Thoracic aorta (tissue), 2 donors: ENCODE measurements around the gene MED12L. TPM values are rescaled to one million over a fixed set of nuclear protein-coding genes. Genes with fewer than 3 reads are reported as not detected.

ENCODE experiments used
- ATAC-seq: fragments of 150-250 bp; one replicate; pipeline ENCODE4 v1.8.0; 2017; ENCODE audit warnings: low read depth; ENCODE audit not compliant: insufficient number of reproducible peaks, low FRiP score
- DNase-seq: peaks from one replicate; pipeline ENCODE4 v3.0.0-alpha.2; 2020; ENCODE audit warnings: low spot score
- H3K27ac ChIP-seq, 2 donors: fragments of 200-600 bp; sonication (generic); 1 replicate in 1 of 2; 2 replicates in 1 of 2; pipeline ENCODE4 v1.5.1; 2016; ENCODE audit warnings: mild to moderate bottlenecking in 2 of 2, moderate library complexity in 2 of 2
- H3K27me3 ChIP-seq: fragments of 200-600 bp; sonication (generic); replicated peaks from 2 replicates; pipeline ENCODE4 v1.6.0; 2016; ENCODE audit warnings: mild to moderate bottlenecking; ENCODE audit not compliant: insufficient read depth
- H3K36me3 ChIP-seq: fragments of 200-600 bp; sonication (generic); one replicate; pipeline ENCODE4 v1.5.1; 2016
- H3K4me1 ChIP-seq, 2 donors: fragments of 200-600 bp; sonication (generic); 1 replicate in 1 of 2; 2 replicates in 1 of 2; pipeline versions ENCODE4 v1.5.1 to v1.6.0; 2016; ENCODE audit warnings: low read depth in 2 of 2, mild to moderate bottlenecking in 1 of 2; ENCODE audit not compliant: control insufficient read depth in 1 of 2
- H3K4me3 ChIP-seq: fragments of 200-600 bp; sonication (generic); 2 replicates; pipeline ENCODE4 v1.5.1; 2016; ENCODE audit warnings: mild to moderate bottlenecking
- H3K9me3 ChIP-seq: fragments of 200-600 bp; sonication (generic); 2 replicates; pipeline ENCODE4 v1.5.1; 2016
- CTCF ChIP-seq: fragments of 200-600 bp; sonication (generic); IDR thresholded peaks from one replicate; pipeline ENCODE4 v1.5.1; 2019; ENCODE audit warnings: antibody characterized with exemption
- total RNA-seq, 2 donors: library from RNA; depleted of rRNA; stranded (reverse); fragments of >200 nt; gene quantifications; one replicate each; pipeline versions ENCODE4 v1.1.0 to v1.2.3, GENCODE V29; 2016

Gene MED12L
- total RNA-seq, 2 donors from 2014 or later: 0.27 to 2.0 TPM

- H3K36me3 ChIP-seq: no peaks in the 10 kb centered on the region
- no peak overlapping the region for H3K4me3 ChIP-seq
- peaks cover 0 to 7% of the 10 kb centered on the region in 2 donors for H3K4me1 ChIP-seq
- no peaks in the 10 kb centered on the region for H3K27me3 ChIP-seq
- H3K9me3 ChIP-seq: no peaks in the 10 kb centered on the region
- TF ChIP-seq CTCF: no peak
- no peak overlapping the region for H3K27ac ChIP-seq
- DNase-seq (no peak), ATAC-seq (no peak)
These were observed 197.9 kb downstream of the MED12L start for GRCh38 chr3:151283387-151283786.

GRCh38 chr3:151283907-151284461, 198.5 kb downstream of the MED12L start:
- Histone ChIP-seq H3K27ac (no peak overlapping the region), H3K27me3 (no peaks in the 10 kb centered on the region), H3K4me1 (peaks cover 0 to 7% of the 10 kb centered on the region in 2 donors), H3K9me3 (no peaks in the 10 kb centered on the region), H3K4me3 (no peak overlapping the region), H3K36me3 (no peaks in the 10 kb centered on the region)
- ATAC-seq (peak; percentile 3), DNase-seq (no peak)
- no peak for TF ChIP-seq CTCF

GRCh38 chr3:151285940-151286339, 200.5 kb downstream of the MED12L start:
- no peaks in the 10 kb centered on the region for H3K36me3 ChIP-seq
- no peak overlapping the region for H3K4me3 ChIP-seq
- no peaks in the 10 kb centered on the region for H3K27me3 ChIP-seq
- ATAC-seq: no peak
- no peak for TF ChIP-seq CTCF
- H3K27ac ChIP-seq: no peak overlapping the region
- H3K9me3 ChIP-seq: no peaks in the 10 kb centered on the region
- peaks cover 0 to 7% of the 10 kb centered on the region in 2 donors for H3K4me1 ChIP-seq
- DNase-seq: no peak

- no peak for TF ChIP-seq CTCF
- H3K27ac ChIP-seq: no peak overlapping the region
These were observed 204.0 kb downstream of the MED12L start for GRCh38 chr3:151289445-151289844.

GRCh38 chr3:151290673-151291072, 205.2 kb downstream of the MED12L start:
- H3K27ac ChIP-seq: no peak overlapping the region
- no peak for TF ChIP-seq CTCF
- DNase-seq (no peak), ATAC-seq (no peak)
- H3K36me3 ChIP-seq: no peaks in the 10 kb centered on the region
- H3K27me3 ChIP-seq: no peaks in the 10 kb centered on the region
- no peaks in the 10 kb centered on the region for H3K4me1 ChIP-seq
- no peak overlapping the region for H3K4me3 ChIP-seq
- H3K9me3 ChIP-seq: no peaks in the 10 kb centered on the region

More at GRCh38 chr3:151289445-151289844, 204.0 kb downstream of the MED12L start:
- H3K27me3 ChIP-seq: no peaks in the 10 kb centered on the region
- no peak overlapping the region for H3K4me3 ChIP-seq
- H3K9me3 ChIP-seq: no peaks in the 10 kb centered on the region
- no peaks in the 10 kb centered on the region for H3K4me1 ChIP-seq
- ATAC-seq (no peak), DNase-seq (no peak)
- no peaks in the 10 kb centered on the region for H3K36me3 ChIP-seq
